CD14-positive monocyte (primary cell): ENCODE data around the gene EYA4. TPM values are rescaled to one million over a fixed set of nuclear protein-coding genes. Genes with fewer than 3 reads are reported as not detected.

ENCODE experiments used
- DNase-seq, 3 donors: peaks; one replicate each; pipeline ENCODE4 v3.0.0-alpha.2; 2011 to 2022
- H2AFZ ChIP-seq: 2 replicates; pipeline ENCODE4 v1.6.0; 2012; ENCODE audit warnings: mild to moderate bottlenecking, low read depth, low read length, inconsistent platforms; ENCODE audit not compliant: insufficient read depth, poor library complexity, severe bottlenecking
- H3K27ac ChIP-seq, 2 donors: 1 replicate in 1 of 2; 2 replicates in 1 of 2; pipeline ENCODE4 v1.5.1; 2012 to 2013; ENCODE audit warnings: low read length in 2 of 2, control low read depth in 1 of 2, inconsistent platforms in 1 of 2, low read depth in 1 of 2, mild to moderate bottlenecking in 1 of 2
- H3K27me3 ChIP-seq, 2 donors: one replicate each; pipeline versions ENCODE4 v1.6.0 to v1.6.1; 2011 to 2013; ENCODE audit warnings: low read length in 2 of 2; ENCODE audit not compliant: control insufficient read depth in 2 of 2, insufficient read depth in 2 of 2
- H3K36me3 ChIP-seq, 2 donors: replicated peaks in 1 of 2; 1 replicate in 1 of 2; 2 replicates in 1 of 2; pipeline versions ENCODE4 v1.5.1 to v1.6.1; 2012 to 2013; ENCODE audit warnings: low read length in 2 of 2, control low read depth in 1 of 2, inconsistent platforms in 1 of 2, mild to moderate bottlenecking in 1 of 2; ENCODE audit not compliant: insufficient read depth in 2 of 2, control insufficient read depth in 1 of 2
- H3K4me1 ChIP-seq, 2 donors: 1 replicate in 1 of 2; 2 replicates in 1 of 2; pipeline versions ENCODE4 v1.5.1 to v1.6.1; 2012 to 2013; ENCODE audit warnings: low read length in 2 of 2, control low read depth in 1 of 2, inconsistent platforms in 1 of 2, mild to moderate bottlenecking in 1 of 2, moderate library complexity in 1 of 2; ENCODE audit not compliant: insufficient read depth in 2 of 2, control insufficient read depth in 1 of 2
- H3K4me2 ChIP-seq: replicated peaks from 2 replicates; pipeline ENCODE3; 2012; ENCODE audit warnings: low read length, moderate library complexity, mild to moderate bottlenecking; ENCODE audit not compliant: poor library complexity, severe bottlenecking; ENCODE audit errors: extremely low read depth
- H3K4me3 ChIP-seq, 3 experiments: fragments of 200-600 bp in 1 of 3; sonication (generic) in 1 of 3; replicated peaks in 1 of 3; 1 replicate in 2 of 3; 2 replicates in 1 of 3; pipeline ENCODE4 v1.5.1; 2011 to 2013; ENCODE audit warnings: low read length in 3 of 3, mild to moderate bottlenecking in 3 of 3, control low read depth in 2 of 3, low read depth in 2 of 3, inconsistent platforms in 1 of 3, moderate library complexity in 1 of 3
- H3K79me2 ChIP-seq: 2 replicates; pipeline ENCODE4 v1.6.0; 2012; ENCODE audit warnings: mild to moderate bottlenecking, control low read depth, inconsistent platforms, low read length, moderate library complexity; ENCODE audit not compliant: insufficient read depth
- H3K9ac ChIP-seq: 2 replicates; pipeline ENCODE4 v1.6.0; 2017; ENCODE audit warnings: low read length, mild to moderate bottlenecking; ENCODE audit not compliant: insufficient read depth, poor library complexity, severe bottlenecking
- H3K9me3 ChIP-seq, 2 donors: replicated peaks in 1 of 2; 1 replicate in 1 of 2; 2 replicates in 1 of 2; pipeline versions ENCODE4 v1.5.1 to v1.6.1; 2012 to 2013; ENCODE audit warnings: low read length in 2 of 2, control low read depth in 1 of 2; ENCODE audit not compliant: control insufficient read depth in 1 of 2, insufficient read depth in 1 of 2
- H4K20me1 ChIP-seq: 2 replicates; pipeline ENCODE4 v1.6.0; 2012; ENCODE audit warnings: mild to moderate bottlenecking, low read length, control low read depth, moderate library complexity; ENCODE audit not compliant: insufficient read depth
- H3K27ac Mint-ChIP-seq, 7 donors: one replicate each; pipeline ENCODE4 v1.8.0; 2020; ENCODE audit warnings: mild to moderate bottlenecking in 7 of 7, mixed read lengths in 7 of 7, moderate library complexity in 6 of 7, inconsistent platforms in 2 of 7
- H3K27me3 Mint-ChIP-seq, 3 donors: one replicate each; pipeline ENCODE4 v1.8.0; 2021 to 2022; ENCODE audit warnings: low read depth in 3 of 3, mild to moderate bottlenecking in 3 of 3, mixed read lengths in 3 of 3, moderate library complexity in 3 of 3, inconsistent platforms in 1 of 3
- H3K36me3 Mint-ChIP-seq, 2 donors: one replicate each; pipeline ENCODE4 v1.8.0; 2020; ENCODE audit warnings: mixed read lengths in 2 of 2, inconsistent platforms in 1 of 2, mild to moderate bottlenecking in 1 of 2
- H3K4me1 Mint-ChIP-seq: one replicate; pipeline ENCODE4 v1.8.0; 2020; ENCODE audit warnings: mild to moderate bottlenecking, mixed read lengths
- H3K4me3 Mint-ChIP-seq, 2 donors: one replicate each; pipeline ENCODE4 v1.8.0; 2020; ENCODE audit warnings: mild to moderate bottlenecking in 2 of 2, mixed read lengths in 2 of 2, moderate library complexity in 1 of 2
- H3K9me3 Mint-ChIP-seq, 7 donors: one replicate each; pipeline ENCODE4 v1.8.0; 2020 to 2022; ENCODE audit warnings: mixed read lengths in 7 of 7, mild to moderate bottlenecking in 6 of 7, moderate library complexity in 6 of 7, inconsistent platforms in 2 of 7
- WGBS: methylation state at CpG from one replicate; pipeline ENCODE4 v1.1.5; 2013; ENCODE audit warnings: missing lambda C conversion rate; ENCODE audit not compliant: insufficient coverage; 5-methylcytosine and 5-hydroxymethylcytosine counted together
- intact Hi-C, 2 donors: fragments of 100-400 bp; cut with micrococcal nuclease; formaldehyde crosslinking; loops; one replicate each; pipeline versions ENCODE4 v1.15.0 to v1.15.1; 2023
- polyA plus RNA-seq, 3 donors: library from polyadenylated mRNA; depleted of rRNA in 1 of 3; unstranded in 2 of 3; stranded (reverse) in 1 of 3; fragments of 300-500 nt in 2 of 3; fragments of >200 nt in 1 of 3; fragmentation: Illumina TruSeq in 2 of 3; gene quantifications; 1 replicate in 2 of 3; 2 replicates in 1 of 3; pipeline ENCODE4 v1.2.3, GENCODE V29; 2012 to 2021
- TF ChIP-seq, protein P1 (sequence below): fragments of 200-600 bp; IDR thresholded peaks from one replicate; pipeline ENCODE4 v1.8.0; 2022; ENCODE audit warnings: antibody characterized with exemption, mild to moderate bottlenecking

The EYA4 gene
- polyA plus RNA-seq, 3 donors: not detected

DNA sequence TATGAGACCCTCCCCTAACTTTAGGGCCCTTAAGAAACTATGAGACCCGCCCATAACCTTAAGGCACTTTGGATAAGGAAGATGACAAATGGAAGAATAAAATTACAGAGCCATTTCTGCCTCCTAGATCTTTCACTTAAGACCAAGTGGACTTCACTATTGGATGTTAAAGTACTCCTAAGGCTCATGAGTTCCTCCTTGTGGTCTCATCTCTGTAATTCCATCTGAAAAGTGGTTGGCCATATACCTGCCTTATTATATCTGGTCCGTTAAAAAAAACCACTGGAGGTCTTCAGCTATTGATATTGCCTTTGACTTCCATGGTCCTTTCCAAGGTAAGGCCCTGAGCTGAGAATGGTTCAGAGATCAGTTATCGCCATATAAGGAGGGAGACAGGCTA is 310.3 kb downstream of the EYA4 start:
- Histone ChIP-seq H3K36me3 (no peaks in the 10 kb centered on the region), H3K4me1 (no peaks in the 10 kb centered on the region), H3K4me3 (no peak overlapping the region), H3K4me2 (no peak overlapping the region), H3K9me3 (no peaks in the 10 kb centered on the region), H3K27ac (no peak overlapping the region), H3K9ac (no peak overlapping the region), H4K20me1 (no peaks in the 10 kb centered on the region), H3K27me3 (no peaks in the 10 kb centered on the region), H2AFZ (no peak overlapping the region), H3K79me2 (no peaks in the 10 kb centered on the region)
- intact Hi-C loops: no loop called here
- Mint-ChIP-seq H3K9me3 (no peaks in the 10 kb centered on the region), H3K36me3 (no peaks in the 10 kb centered on the region), H3K4me1 (no peaks in the 10 kb centered on the region), H3K27ac (no peak overlapping the region), H3K27me3 (peaks cover 0 to 3% (median 2%) of the 10 kb centered on the region in 3 donors), H3K4me3 (no peak overlapping the region)
- TF ChIP-seq, protein P1, sequence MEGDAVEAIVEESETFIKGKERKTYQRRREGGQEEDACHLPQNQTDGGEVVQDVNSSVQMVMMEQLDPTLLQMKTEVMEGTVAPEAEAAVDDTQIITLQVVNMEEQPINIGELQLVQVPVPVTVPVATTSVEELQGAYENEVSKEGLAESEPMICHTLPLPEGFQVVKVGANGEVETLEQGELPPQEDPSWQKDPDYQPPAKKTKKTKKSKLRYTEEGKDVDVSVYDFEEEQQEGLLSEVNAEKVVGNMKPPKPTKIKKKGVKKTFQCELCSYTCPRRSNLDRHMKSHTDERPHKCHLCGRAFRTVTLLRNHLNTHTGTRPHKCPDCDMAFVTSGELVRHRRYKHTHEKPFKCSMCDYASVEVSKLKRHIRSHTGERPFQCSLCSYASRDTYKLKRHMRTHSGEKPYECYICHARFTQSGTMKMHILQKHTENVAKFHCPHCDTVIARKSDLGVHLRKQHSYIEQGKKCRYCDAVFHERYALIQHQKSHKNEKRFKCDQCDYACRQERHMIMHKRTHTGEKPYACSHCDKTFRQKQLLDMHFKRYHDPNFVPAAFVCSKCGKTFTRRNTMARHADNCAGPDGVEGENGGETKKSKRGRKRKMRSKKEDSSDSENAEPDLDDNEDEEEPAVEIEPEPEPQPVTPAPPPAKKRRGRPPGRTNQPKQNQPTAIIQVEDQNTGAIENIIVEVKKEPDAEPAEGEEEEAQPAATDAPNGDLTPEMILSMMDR: no peak
- WGBS: no CpG with 5 or more reads among the region's 3 CpGs
- DNase-seq: no peak

GRCh38 chr6:133551847-133552341 is 310.7 kb downstream of the EYA4 start:
- H3K4me1 Mint-ChIP-seq: no peaks in the 10 kb centered on the region
- H3K27me3 Mint-ChIP-seq: peaks cover 0 to 3% (median 2%) of the 10 kb centered on the region in 3 donors
- no peaks in the 10 kb centered on the region for H3K79me2 ChIP-seq
- DNase-seq: no peak
- no peaks in the 10 kb centered on the region for H3K36me3 Mint-ChIP-seq
- no peak overlapping the region for H3K9ac ChIP-seq
- no peak overlapping the region for H2AFZ ChIP-seq
- H3K36me3 ChIP-seq: no peaks in the 10 kb centered on the region
- 86% methylated on average over 4 of the region's 6 CpGs for WGBS
- no peaks in the 10 kb centered on the region for H3K9me3 Mint-ChIP-seq
- TF ChIP-seq, protein P1: no peak
- H3K4me3 ChIP-seq: no peak overlapping the region
- no peak overlapping the region for H3K27ac ChIP-seq
- H3K27me3 ChIP-seq: no peaks in the 10 kb centered on the region
- H3K4me2 ChIP-seq: no peak overlapping the region
- no peaks in the 10 kb centered on the region for H4K20me1 ChIP-seq
- H3K27ac Mint-ChIP-seq: no peak overlapping the region
- H3K9me3 ChIP-seq: no peaks in the 10 kb centered on the region
- intact Hi-C loops: no loop called here
- H3K4me3 Mint-ChIP-seq: no peak overlapping the region
- H3K4me1 ChIP-seq: no peaks in the 10 kb centered on the region
